Testis (tissue), 2 donors: ENCODE results near the gene DENND2A.

Experiments
- CTCF ChIP-seq, 3 experiments: fragments of 450-650 bp in 2 of 3; fragments of 200-600 bp in 1 of 3; sonication (generic) in 1 of 3; IDR thresholded peaks; one replicate each; pipeline ENCODE4 v1.5.1; 2016 to 2019; ENCODE audit warnings: antibody characterized with exemption in 3 of 3, mild to moderate bottlenecking in 2 of 3, moderate library complexity in 1 of 3
- POLR2A ChIP-seq: fragments of 450-650 bp; IDR thresholded peaks from one replicate; pipeline ENCODE4 v1.6.1; 2017; ENCODE audit warnings: antibody characterized with exemption, mild to moderate bottlenecking, moderate library complexity

- TF ChIP-seq CTCF (IDR thresholded peaks at IDR 0.05) (no peak), POLR2A (no peak)
Observed at GRCh38 chr7:140674899-140675701, 34.5 kb upstream of the DENND2A start.
